ENCODE data around the gene PDE10A.

- no peak for TF ChIP-seq CTCF (IDR thresholded peaks at IDR 0.05; ENCODE audit: insufficient read depth, low read length, poor library complexity, severe bottlenecking)
- no peak for TF ChIP-seq EZH2phosphoT487 (conservative IDR thresholded peaks at IDR 0.05; ENCODE audit: low read length)
Measured at GRCh38 chr6:165298875-165299274, 364.2 kb downstream of the PDE10A start.
